GM12801 (cell line): ENCODE data around the gene WWOX.

Experiments used
- CTCF ChIP-seq: IDR thresholded peaks from one replicate; pipeline ENCODE4 v1.5.1; 2011; ENCODE audit warnings: control low read depth; ENCODE audit not compliant: insufficient read length; ENCODE audit errors: extremely low read depth

The WWOX gene

GRCh38 chr16:78254841-78255240 is 155.4 kb downstream of the WWOX start:
- TF ChIP-seq CTCF, result no peak

GRCh38 chr16:78256686-78257375 is 157.4 kb downstream of the WWOX start:
- TF ChIP-seq CTCF, result no peak

GRCh38 chr16:78257376-78257728 is 157.9 kb downstream of the WWOX start:
- TF ChIP-seq CTCF, result no peak

- TF ChIP-seq CTCF, result no peak
Observed at GRCh38 chr16:78258375-78259065, 159.1 kb downstream of the WWOX start.

GRCh38 chr16:78259873-78260272 is 160.4 kb downstream of the WWOX start:
- TF ChIP-seq CTCF, result no peak

GRCh38 chr16:78264642-78265041 is 165.2 kb downstream of the WWOX start:
- TF ChIP-seq CTCF, result no peak

- no peak for TF ChIP-seq CTCF
Observed at GRCh38 chr16:78269256-78269655, 169.8 kb downstream of the WWOX start.
